ENCODE measurements around the gene MAML2. TPM values are rescaled to one million over a fixed set of nuclear protein-coding genes. Genes with fewer than 3 reads are reported as not detected.

The MAML2 gene
- total RNA-seq, 4 donors from 2014 or later: 15.9 to 31.9 (median 24.9) TPM

DNA sequence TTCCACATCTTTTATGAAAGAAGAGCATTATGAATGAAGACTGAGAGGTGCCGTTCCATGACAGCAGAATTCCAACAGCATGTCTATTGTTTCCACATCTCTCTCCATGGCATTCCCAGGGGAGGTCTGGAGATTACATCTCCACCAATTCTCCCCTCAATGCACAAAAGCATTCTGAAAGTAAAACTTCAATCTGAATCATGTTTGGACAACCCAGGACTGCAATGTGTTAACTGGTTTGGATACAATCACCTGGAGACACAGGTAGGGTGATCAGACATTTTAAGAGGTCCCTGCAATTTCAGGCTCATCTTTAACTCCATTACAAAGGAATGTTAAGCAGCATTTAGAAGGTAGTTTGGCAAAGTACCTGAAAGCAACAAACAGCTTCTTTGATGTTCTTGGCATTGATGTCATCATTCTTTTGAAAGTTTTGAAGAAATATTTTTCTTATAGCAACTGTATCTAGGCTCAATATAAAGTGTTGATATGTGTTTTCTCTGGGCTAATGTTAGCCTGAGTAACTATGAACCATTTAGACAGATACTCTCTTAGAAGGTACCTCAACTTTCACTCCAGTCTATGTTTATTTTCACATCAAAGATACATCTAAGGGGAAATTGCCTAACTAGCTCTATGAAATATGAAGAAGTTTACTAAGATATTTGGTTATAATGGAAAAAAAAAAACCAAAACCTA is 237.6 kb downstream of the MAML2 start:
- in situ Hi-C loops (cut with MboI; ENCODE audit: low pct_ligation_motif_present in 1 of 4, low pct_unique_long_range_greater_than_20kb in 1 of 4, low sequenced_read_pairs in 3 of 4) (no loop called here), intact Hi-C loops (cut with DNase I; ENCODE audit: low total_unique reads) (no loop called here)
- WGBS, 2 donors (ENCODE audit: low coverage in 1 of 2): 71 to 79% methylated on average over 1 of the region's 1 CpG
- Histone ChIP-seq H3K27me3 (no peaks in the 10 kb centered on the region), H3K27ac (no peak overlapping the region), H3K4me3 (no peak overlapping the region), H3K4me1 (peaks cover 0 to 4% (median 0%) of the 10 kb centered on the region in 4 donors), H3K9me3 (no peaks in the 10 kb centered on the region), H3K36me3 (no peaks in the 10 kb centered on the region)
- no peak for DNase-seq
- TF ChIP-seq POLR2AphosphoS5 (IDR thresholded peaks at IDR 0.05): no peak

- WGBS, 2 donors (ENCODE audit: low coverage in 1 of 2): 83 to 100% methylated on average over 1 of the region's 1 CpG
- no peak for DNase-seq
- Histone ChIP-seq H3K36me3 (no peaks in the 10 kb centered on the region), H3K4me3 (no peak overlapping the region), H3K4me1 (peaks cover 0 to under 1% (median 0%) of the 10 kb centered on the region in 4 donors), H3K27me3 (no peaks in the 10 kb centered on the region), H3K27ac (no peak overlapping the region), H3K9me3 (no peaks in the 10 kb centered on the region)
- in situ Hi-C loops (cut with MboI; ENCODE audit: low pct_ligation_motif_present in 1 of 4, low pct_unique_long_range_greater_than_20kb in 1 of 4, low sequenced_read_pairs in 3 of 4) (no loop called here), intact Hi-C loops (cut with DNase I; ENCODE audit: low total_unique reads) (no loop called here)
- TF ChIP-seq, protein P1, sequence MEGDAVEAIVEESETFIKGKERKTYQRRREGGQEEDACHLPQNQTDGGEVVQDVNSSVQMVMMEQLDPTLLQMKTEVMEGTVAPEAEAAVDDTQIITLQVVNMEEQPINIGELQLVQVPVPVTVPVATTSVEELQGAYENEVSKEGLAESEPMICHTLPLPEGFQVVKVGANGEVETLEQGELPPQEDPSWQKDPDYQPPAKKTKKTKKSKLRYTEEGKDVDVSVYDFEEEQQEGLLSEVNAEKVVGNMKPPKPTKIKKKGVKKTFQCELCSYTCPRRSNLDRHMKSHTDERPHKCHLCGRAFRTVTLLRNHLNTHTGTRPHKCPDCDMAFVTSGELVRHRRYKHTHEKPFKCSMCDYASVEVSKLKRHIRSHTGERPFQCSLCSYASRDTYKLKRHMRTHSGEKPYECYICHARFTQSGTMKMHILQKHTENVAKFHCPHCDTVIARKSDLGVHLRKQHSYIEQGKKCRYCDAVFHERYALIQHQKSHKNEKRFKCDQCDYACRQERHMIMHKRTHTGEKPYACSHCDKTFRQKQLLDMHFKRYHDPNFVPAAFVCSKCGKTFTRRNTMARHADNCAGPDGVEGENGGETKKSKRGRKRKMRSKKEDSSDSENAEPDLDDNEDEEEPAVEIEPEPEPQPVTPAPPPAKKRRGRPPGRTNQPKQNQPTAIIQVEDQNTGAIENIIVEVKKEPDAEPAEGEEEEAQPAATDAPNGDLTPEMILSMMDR (IDR thresholded peaks at IDR 0.05): no peak
- TF ChIP-seq POLR2AphosphoS5 (IDR thresholded peaks at IDR 0.05): no peak
- TF ChIP-seq EP300 (IDR thresholded peaks at IDR 0.05; ENCODE audit: low read depth): no peak
- TF ChIP-seq POLR2A (IDR thresholded peaks at IDR 0.05): no peak
Observed at GRCh38 chr11:96104496-96104895, 238.5 kb downstream of the MAML2 start.

DNA sequence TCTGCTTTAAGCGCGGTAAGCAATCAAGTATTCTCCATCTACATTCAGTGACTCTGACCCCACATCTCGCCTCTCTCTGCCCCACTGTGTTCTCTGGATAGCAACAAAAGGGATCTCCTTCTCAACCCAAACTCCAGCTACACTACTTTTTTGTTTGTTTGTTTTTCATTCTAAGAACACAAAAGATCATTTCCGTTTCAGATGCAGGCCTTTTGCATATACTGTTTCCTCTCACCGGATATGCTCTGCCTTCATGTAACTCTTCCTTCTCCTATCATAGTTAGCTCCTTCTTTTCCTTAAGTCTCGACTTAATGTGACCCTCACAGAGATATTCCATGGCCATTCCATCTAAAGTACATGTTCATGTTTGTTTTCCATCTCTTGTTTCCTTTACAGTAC is 239.3 kb downstream of the MAML2 start:
- intact Hi-C loops (cut with DNase I; ENCODE audit: low total_unique reads) (no loop called here), in situ Hi-C loops (cut with MboI; ENCODE audit: low pct_ligation_motif_present in 1 of 4, low pct_unique_long_range_greater_than_20kb in 1 of 4, low sequenced_read_pairs in 3 of 4) (no loop called here)
- H3K9me3 ChIP-seq: no peaks in the 10 kb centered on the region
- DNase-seq: no peak
- H3K4me3 ChIP-seq: no peak overlapping the region
- H3K27me3 ChIP-seq: no peaks in the 10 kb centered on the region
- 84 to 97% methylated on average over 6 of the region's 6 CpGs for WGBS, 2 donors (ENCODE audit: low coverage in 1 of 2)
- no peak overlapping the region for H3K27ac ChIP-seq
- TF ChIP-seq POLR2AphosphoS5 (IDR thresholded peaks at IDR 0.05) (no peak), EP300 (IDR thresholded peaks at IDR 0.05; ENCODE audit: low read depth) (no peak), POLR2A (IDR thresholded peaks at IDR 0.05) (no peak)
- TF ChIP-seq, protein P1 (IDR thresholded peaks at IDR 0.05): no peak
- peaks cover 1 to 9% (median 7%) of the 10 kb centered on the region in 4 donors for H3K4me1 ChIP-seq
- H3K36me3 ChIP-seq: no peaks in the 10 kb centered on the region

- intact Hi-C loops (cut with DNase I; ENCODE audit: low total_unique reads): no loop called here
- no peaks in the 10 kb centered on the region for H3K27me3 ChIP-seq
- in situ Hi-C loops (cut with MboI; ENCODE audit: low pct_ligation_motif_present in 1 of 4, low pct_unique_long_range_greater_than_20kb in 1 of 4, low sequenced_read_pairs in 3 of 4): no loop called here
- WGBS, 2 donors (ENCODE audit: low coverage in 1 of 2): 89 to 93% methylated on average over 1 of the region's 1 CpG
- no peak overlapping the region for H3K4me3 ChIP-seq
- TF ChIP-seq POLR2AphosphoS5 (IDR thresholded peaks at IDR 0.05) (no peak), EP300 (IDR thresholded peaks at IDR 0.05; ENCODE audit: low read depth) (no peak), POLR2A (IDR thresholded peaks at IDR 0.05) (no peak)
- TF ChIP-seq, protein P1 (IDR thresholded peaks at IDR 0.05): no peak
- DNase-seq: no peak
- no peaks in the 10 kb centered on the region for H3K9me3 ChIP-seq
- H3K4me1 ChIP-seq: peaks cover 6 to 15% (median 14%) of the 10 kb centered on the region in 4 donors
- no peaks in the 10 kb centered on the region for H3K36me3 ChIP-seq
- no peak overlapping the region for H3K27ac ChIP-seq
Observed at GRCh38 chr11:96103102-96103501, 239.9 kb downstream of the MAML2 start.
